ENCODE measurements around the gene UACA.
"Not testable (repeated sequence)": the region's sequence is repeated elsewhere in the genome, so short reads cannot be mapped to it uniquely, and the experiment has no call there.

Gene UACA, protein sequence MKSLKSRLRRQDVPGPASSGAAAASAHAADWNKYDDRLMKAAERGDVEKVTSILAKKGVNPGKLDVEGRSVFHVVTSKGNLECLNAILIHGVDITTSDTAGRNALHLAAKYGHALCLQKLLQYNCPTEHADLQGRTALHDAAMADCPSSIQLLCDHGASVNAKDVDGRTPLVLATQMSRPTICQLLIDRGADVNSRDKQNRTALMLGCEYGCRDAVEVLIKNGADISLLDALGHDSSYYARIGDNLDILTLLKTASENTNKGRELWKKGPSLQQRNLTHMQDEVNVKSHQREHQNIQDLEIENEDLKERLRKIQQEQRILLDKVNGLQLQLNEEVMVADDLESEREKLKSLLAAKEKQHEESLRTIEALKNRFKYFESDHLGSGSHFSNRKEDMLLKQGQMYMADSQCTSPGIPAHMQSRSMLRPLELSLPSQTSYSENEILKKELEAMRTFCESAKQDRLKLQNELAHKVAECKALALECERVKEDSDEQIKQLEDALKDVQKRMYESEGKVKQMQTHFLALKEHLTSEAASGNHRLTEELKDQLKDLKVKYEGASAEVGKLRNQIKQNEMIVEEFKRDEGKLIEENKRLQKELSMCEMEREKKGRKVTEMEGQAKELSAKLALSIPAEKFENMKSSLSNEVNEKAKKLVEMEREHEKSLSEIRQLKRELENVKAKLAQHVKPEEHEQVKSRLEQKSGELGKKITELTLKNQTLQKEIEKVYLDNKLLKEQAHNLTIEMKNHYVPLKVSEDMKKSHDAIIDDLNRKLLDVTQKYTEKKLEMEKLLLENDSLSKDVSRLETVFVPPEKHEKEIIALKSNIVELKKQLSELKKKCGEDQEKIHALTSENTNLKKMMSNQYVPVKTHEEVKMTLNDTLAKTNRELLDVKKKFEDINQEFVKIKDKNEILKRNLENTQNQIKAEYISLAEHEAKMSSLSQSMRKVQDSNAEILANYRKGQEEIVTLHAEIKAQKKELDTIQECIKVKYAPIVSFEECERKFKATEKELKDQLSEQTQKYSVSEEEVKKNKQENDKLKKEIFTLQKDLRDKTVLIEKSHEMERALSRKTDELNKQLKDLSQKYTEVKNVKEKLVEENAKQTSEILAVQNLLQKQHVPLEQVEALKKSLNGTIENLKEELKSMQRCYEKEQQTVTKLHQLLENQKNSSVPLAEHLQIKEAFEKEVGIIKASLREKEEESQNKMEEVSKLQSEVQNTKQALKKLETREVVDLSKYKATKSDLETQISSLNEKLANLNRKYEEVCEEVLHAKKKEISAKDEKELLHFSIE (N-terminal part only)

DNA sequence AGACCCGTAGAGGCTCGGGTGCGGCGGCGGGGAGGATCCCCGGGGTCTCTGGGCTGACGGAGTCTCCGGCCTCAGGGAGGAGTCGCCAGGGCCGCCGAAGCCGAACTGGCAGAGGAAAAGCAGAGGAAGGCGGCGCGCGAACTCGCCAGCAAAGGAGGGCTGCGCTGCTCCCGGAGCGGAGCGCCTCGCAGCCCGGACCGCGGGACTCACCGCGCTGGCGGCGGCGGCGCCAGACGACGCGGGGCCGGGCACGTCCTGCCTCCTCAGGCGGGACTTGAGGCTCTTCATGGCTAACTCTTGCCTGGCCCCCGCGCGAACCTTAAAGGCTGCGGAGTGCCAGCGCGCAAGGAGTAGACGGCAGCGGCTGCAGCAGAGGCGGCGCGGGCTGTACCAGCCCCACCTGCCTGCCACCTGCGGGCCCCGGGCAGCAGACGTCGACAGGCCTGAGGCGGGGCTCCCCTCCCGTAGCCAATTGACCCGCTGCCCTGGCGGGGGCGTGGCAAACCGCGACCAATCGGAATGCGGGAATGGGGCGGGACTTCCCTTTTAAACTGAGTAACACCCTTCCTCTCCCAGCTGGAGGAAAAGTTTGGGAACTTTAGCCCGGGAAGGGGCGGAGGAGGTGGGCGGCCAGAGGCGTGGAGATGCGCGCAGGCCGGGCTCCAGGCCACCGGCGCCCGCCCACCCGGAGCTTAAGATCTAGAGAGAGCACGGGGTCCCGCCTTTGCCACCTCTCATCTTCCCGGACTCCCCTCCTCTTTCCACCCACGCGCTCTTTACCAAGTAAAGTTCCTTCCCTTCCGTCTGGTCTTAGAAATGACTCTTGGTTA lies at the start of gene UACA:
Gene UACA, minus strand, starts transcription at position 439 of the 830 bp plus-strand sequence. Its CDS starts 151 bp downstream, at position 288.
- peak; percentile 74 for DNase-seq (ENCODE audit: low spot score)

DNA sequence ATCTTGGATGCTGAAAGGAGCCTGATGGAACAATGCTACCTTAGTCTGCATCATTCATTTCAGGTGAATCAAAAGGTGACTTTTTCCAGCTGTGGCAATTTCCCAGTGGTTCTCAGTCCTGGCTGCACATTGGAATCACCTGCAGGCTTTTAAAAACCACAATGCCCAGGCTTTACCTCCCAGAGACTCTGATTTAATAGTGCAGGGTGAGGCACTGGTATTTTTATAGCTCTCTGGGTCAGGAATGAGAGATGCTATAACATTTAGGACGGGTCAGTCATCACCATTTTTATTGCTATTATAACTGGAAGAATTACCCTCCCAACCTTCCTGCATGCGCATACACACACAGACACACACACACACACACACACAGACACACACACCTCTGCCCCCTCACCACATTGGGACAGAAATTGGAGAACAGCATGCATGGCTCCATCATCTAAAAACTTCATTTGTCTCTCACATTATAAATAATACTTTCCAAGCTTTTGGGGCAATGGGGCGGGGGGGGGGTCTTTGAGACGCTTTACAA lies 49.5 kb upstream of the UACA start:
- no peak for DNase-seq (ENCODE audit: low spot score)

DNA sequence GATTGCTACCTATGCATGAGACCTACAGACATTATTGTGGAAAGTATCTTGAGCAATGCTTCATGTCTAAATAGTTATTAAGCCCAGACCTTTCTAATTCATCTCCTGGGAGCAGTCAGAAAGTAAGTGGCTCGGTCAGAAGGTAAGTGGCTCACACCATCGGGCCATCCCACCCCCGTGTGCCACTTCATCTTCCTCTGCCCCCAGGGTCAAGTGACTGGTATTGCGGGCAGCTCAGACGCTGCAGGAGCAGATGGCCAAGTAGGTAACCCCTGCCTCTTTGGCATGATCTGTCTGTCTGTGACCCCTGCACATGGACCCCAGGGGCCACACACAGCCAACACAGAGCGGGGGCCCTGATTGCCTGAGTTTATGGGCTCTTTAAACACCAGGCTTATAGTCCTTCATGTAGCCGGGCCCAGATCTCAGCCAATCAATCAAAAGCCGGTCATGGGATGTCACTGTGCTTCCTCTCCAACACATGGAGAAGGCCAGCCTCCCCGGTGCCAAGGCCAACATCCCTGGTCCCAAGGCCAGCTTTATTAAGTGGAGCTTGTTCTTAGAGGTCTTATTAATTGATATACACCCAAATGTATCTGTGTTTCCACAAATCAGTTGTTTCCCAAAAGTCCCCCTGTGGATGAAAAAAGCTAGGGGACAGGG lies 47.7 kb upstream of the UACA start:
- no peak for DNase-seq (ENCODE audit: low spot score)

DNA sequence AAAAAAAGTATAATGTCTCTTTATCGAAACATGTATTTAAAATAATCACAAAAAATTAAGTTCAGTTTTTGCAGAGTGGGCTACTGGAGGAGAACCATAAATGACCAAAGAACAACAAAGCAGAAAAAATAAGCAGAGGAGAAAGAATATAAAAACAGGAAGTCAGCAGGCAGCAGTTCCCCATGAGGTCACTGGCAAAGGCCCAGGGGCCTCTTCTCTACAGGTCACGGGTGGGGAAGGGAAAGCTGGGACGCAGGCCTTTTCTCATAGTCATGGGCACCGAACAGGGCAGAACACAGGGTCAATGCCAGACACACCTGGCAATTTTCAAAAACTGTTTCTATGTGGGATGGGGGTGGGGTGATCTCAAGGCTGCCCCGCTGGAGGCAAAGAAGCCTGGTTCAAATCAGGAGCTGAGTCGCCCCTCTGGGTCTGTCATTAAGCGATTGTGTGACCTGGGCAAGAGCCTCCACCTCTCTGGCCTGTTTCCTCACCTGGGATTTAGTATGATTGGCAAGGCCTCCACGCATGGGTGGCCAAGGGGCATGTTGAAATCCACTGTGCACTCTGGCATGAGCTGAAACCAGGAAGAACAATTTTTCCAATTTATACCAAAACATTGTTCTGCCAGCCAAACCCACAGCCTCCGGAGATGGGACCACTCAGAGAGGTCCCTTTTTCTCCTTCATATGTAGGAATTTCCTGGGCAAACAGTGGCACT lies 43.8 kb upstream of the UACA start:
- DNase-seq (ENCODE audit: low spot score), result no peak

DNA sequence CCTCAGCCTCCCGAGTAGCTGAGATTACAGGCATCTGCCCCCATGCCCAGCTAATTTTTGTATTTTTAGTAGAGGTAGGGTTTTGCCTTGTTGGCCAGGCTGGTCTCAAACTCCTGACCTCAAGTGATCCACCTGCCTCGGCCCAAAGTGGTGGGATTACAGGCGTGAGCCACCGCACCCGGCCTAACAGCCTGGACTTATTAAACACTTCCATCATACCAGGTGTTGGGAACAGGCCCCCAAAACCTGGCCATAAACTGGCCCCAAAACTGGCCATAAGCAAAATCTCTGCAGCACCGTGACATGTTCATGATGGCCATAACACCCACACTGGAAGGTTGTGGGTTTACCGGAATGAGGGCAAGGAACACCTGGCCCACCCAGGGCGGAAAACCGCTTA lies 41.0 kb upstream of the UACA start:
- not testable (repeated sequence) for DNase-seq (ENCODE audit: low spot score)

DNA sequence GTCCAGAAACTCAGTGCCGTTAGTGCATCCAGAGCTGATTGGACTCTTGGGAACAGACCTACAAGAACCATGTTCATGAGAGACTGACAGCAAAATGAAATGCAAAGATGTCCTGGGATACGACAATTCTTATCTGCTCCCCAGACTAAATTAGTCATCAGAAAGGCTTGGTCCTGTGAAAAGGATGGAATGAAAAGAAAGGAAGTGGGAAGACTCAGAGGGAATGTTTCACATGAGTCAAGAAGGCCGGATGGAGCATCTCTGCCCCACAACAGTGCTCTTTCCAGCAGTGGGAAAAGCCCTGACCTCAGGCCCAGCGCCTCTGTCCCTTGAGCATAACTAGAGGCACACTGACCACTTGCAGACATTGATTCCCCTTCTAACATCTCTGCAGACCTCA lies 39.3 kb upstream of the UACA start:
- DNase-seq (ENCODE audit: low spot score), result no peak

DNA sequence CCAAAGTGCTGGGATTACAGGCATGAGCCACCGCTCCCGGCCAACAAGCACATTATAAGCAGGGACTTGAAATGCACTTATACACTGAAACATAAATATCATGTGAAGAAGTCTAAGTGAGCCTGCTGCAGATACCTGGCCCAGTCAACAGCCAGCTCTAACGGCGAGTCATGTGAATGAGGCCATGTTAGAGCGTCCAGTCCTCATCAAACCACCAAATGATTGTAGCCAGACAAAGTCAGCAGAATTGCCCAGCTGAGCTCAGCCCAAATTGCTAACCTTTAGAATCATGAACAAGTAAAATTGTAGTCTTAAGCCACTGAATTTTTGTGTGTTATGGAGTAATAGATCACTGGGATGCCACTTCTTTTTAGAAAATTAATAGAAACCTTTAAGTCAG lies 37.8 kb upstream of the UACA start:
- DNase-seq (ENCODE audit: low spot score), result no peak

DNA sequence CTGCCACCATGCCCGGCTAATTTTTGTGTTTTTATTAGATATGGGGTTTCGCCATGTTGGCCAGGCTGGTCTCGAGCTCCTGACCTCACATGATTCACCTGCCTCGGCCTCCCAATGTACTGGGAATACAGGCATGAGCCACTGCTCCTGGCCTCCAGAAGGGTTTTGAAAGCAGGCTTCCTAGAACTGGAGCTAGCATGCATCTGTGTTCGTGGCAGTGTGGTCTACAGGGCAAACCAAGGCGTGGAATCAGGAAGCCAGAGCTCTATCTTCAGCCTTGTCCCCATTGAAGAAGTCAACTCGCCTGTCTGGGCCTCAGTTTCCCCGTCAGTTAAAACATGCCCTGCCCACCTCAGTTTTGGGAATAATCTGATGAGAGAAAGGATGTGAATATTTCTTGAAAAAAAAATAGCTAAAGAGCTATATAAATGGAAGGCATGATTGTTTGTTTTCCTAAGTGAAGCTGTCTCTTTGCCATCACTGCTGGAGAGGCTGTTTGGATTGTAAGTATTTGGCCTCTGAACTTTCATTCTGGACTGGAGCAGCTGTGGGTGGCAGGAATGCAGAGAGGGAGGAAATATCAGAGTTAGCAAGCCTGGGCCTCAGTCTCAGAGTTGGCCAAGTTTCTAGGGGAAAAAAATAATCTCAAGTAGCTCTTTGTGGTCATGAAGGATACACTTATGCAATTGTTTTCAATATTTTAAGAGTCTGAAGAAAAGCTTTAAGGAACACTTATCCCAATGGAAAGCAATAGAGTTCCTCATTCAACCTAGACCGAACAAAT lies 36.5 kb upstream of the UACA start:
- no peak for DNase-seq (ENCODE audit: low spot score)

DNA sequence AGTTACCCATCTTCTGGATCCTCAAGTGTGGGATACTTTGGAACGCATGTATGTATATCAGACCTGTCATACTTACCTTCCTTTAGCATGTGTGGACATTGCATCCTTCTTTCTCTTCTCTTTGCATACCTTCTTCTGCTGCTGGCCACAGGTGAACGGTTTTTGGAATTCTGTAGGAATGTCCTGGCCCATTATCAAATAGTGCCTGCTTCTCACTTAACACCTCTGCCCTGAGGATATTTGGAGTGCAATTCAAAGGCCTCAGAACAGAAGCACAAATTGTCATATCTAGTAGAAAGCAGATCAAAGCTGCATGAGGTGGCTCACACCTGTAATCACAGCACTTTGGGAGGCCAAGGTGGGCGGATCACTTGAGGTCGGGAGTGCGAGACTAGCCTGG lies 34.1 kb upstream of the UACA start:
- no peak for DNase-seq (ENCODE audit: low spot score)

DNA sequence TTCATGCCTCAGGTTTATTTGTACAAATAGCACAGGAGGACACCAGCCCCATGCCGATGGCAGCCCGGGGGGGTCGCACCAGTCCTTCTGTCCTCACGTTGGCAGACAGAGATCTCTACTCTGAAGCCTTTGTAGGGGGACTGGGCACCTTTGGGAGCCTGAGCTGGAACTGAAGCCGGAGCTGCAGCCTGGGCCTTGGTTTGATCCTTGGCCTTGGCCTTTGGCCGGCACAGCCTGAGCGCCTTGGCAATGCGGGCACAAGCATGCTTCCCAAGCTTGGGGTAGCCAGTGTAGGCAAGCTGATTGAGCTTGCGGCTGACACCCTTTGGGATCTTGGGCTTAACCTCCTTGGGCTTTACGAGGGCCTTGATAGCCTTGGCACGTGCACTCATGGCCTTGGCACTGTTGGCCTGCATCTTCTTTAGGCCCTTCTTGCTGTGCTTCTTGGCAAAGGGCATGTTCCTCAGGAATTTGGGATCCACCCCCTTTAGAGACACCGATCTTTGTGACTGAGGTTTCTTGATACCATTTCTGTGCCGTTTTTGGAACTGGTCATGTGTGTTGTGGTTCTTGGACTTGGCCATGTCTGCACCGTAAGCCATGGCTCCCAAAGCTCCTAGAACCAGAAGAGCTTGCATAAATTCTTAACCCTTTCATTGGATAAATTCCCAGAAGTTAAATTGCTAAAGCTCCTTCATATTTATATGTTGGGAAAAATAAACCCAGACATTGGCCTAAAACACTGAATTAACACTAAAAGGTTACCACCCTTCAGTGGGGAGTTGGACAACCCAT lies 33.4 kb upstream of the UACA start:
- DNase-seq (ENCODE audit: low spot score), result no peak

DNA sequence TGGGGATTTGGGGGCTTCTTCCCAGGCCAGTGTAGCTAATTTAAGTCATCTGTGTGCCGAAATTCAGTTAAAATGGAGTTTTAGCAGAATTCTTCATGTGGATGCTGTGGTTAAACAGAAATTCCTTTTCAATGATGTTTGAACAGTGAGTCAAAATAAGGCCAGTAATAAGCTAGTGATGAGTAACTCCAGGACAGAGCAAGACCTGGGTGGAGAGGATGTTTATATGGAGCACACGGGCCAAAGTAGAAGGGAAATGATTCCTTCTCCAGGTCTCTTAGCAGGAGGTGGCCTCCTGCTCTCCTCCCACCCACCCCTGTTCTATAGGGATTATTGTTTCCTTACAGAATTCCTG lies 31.9 kb upstream of the UACA start:
- no peak for DNase-seq (ENCODE audit: low spot score)

DNA sequence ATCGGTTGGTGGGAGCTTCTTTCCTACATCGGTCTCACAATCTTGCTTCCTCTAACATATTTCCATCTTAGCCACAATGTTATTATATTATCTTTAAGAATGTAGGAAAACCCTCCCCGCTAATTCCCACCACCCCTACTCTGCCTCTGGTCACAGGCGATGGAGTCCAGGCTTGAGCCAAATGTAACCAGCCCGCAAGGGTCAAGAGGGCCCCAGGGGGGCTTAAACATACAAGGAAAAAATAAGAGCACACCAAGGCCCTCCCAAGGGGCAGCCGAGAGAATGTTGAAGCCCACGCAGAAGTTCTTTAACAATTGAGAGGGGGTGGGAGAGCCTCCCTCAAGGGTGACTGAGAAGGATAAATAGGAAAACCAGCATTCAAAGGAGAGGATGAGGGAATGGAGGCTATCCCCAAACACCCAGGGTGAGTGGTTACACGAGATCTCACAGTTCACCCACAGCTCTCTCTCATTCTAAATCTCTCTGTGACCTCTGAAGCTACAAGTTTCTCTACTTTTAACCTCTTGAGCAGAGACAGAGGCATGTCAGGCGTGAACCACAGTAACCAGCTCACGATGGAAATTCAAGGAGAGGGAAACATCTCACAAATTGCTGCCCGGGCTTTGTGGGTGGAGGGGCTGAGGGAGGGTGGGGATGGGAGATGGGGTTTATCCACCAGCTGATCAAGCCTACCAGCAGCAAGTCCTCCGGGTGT lies 31.4 kb upstream of the UACA start:
- no peak for DNase-seq (ENCODE audit: low spot score)

DNA sequence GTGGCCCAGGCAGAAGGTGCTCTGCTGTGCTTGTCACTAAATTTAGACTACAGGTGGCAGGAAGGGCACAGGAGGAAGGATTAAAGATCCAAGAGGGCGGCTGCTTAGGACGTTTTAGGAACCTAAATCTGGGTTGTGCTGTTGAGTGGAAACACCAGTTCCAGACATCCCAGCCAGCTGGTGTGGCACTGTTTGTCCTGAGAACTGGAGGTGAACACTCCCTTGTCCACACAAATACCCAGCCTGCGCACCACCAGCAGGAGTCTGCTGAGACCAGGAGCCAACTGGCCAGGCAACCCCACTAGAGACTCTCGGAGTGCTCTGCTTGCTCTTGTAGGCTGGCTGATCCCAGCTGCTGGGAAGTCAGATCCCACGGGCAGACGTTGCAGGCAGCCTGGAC lies 30.3 kb upstream of the UACA start:
- no peak for DNase-seq (ENCODE audit: low spot score)

DNA sequence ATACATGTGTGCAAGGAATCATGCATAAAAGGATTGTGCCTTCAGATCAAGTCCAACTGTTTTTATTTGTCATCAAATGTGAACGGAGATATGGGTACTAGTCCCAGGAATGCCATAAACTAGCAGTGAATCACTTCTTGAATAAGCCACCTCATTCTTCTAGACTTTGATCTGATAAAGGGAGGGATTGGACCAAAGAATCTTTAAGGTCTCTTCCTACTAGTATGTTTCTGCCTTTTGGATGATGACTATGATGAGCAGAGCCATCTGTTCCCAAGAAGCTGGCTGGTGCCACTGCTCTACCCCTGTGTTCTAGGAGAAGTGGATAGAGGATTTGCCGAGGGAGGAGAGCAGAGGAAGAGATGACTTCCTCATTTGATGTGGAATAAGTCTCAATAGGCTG lies 28.8 kb upstream of the UACA start:
- no peak for DNase-seq (ENCODE audit: low spot score)

DNA sequence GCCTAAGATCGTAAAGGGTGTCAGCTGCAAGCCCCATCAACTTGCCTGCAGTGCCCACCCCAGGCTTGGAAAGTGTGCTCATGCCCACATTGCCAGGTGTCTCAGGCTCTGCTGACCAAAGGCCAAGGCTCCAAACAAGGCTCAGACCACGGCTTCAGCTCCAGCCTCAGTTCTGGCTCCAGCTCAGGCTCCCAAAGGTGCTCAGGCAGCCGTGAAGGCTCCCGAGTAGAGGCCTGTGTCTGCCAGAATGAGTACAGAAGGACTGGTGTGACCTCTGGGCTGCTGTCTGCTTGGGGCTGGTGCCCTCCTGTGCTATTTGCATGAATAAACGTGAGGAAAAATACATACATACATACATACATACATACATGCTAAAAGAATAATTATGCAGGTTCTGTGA lies 27.9 kb upstream of the UACA start:
- no peak for DNase-seq (ENCODE audit: low spot score)

DNA sequence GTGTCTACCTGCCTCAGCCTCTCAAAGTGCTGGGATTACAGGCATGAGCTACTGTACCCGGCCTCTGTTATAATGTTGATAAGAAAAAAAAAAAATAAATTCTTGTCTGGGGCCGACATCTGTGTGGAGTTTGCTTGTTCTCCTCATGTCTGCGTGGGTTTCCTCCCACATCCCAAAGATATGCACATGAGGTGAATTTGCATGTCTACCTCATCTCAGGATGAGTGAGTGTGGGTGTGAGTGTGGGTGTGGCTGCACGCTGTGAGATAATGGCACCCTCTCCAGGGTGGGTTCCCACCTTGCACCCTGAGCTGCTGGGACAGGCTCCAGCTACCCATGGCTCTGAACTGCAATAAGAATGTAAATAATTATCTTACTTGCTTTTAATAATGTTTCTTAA lies 25.9 kb upstream of the UACA start:
- DNase-seq (ENCODE audit: low spot score), result no peak

DNA sequence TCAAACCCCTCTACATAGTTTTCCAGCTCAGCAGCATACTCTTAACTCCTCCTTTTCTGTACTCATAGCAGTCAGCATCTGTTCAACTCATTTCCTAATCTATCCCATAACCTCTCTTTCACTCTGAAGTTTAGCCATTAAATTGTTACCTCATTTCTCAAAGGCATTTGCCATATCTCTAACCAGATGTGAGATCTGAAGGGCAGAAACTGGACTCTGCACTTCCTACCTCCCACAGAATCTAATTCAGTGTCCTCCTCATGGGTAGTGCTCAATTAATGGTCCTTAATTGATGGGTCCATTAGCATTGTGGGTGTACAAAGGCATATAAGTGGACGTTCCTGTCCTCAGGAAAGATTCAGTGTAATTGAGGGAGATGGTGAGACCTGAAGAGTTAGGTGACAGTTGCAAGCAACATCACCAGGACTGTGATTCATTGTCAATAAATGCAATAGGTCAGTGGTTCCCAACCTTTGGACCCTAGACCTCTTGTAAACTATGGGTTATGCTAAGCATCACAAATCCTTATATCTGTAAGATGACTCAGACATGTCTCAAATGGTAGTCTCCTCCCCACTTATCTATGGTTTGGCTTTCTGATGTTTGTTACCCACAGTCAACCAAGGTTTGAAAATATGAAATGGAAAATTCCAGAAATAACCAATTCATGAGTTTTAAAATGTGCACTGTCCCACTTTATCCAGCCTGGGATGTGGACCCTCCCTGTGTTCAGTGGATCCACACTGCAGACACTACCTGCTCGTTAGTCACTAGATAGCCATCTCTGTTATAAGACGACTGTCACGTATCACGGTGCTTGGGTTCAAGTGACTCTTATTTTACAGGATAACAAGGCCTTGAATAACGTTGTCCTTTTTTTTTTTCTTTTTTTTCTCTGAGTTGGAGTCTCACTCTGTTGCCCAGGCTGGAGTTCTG lies 25.0 kb upstream of the UACA start:
- DNase-seq (ENCODE audit: low spot score), result no peak

Data from NAMALWA (cell line).